Measurements from ENCODE around the gene MYB.

Gene MYB

GRCh38 chr6:135179920-135180541 is 1.1 kb upstream of the MYB start:
- H3K9ac ChIP-seq, result peak overlapping the region; percentile 25; the same call in 1 of the 2 replicates
- TF ChIP-seq CTCF (conservative IDR thresholded peaks at IDR 0.05; ENCODE audit: low read depth, low read length), result no peak
- H4K20me1 ChIP-seq (ENCODE audit: insufficient read depth), result no peaks in the 10 kb centered on the region
- H2AFZ ChIP-seq (ENCODE audit: low read depth), result peak overlapping the region; percentile 38; the same call in 1 of the 2 replicates
- no peaks in the 10 kb centered on the region for H3K36me3 ChIP-seq (ENCODE audit: insufficient read depth)
- peak overlapping the region; percentile 76 for H3K4me2 ChIP-seq
- no peaks in the 10 kb centered on the region for H3K27me3 ChIP-seq (ENCODE audit: insufficient read depth, low read depth)
- peaks cover 30% of the 10 kb centered on the region for H3K79me2 ChIP-seq (ENCODE audit: insufficient read depth, low read depth)
- peaks cover 27% of the 10 kb centered on the region for H3K4me1 ChIP-seq (ENCODE audit: low read depth, poor library complexity, severe bottlenecking)
- no peak overlapping the region for H3K4me3 ChIP-seq (IDR thresholded peaks at IDR 0.05; ENCODE audit: insufficient read depth, low read depth, low read length)
- H3K27ac ChIP-seq, result peak overlapping the region; percentile 42

GRCh38 chr6:135181333-135182070 is 394 bp downstream of the MYB start:
- peak overlapping the region; percentile 93 for H3K27ac ChIP-seq
- peaks cover 41% of the 10 kb centered on the region for H3K4me1 ChIP-seq (ENCODE audit: low read depth, poor library complexity, severe bottlenecking)
- no peak for TF ChIP-seq CTCF (conservative IDR thresholded peaks at IDR 0.05; ENCODE audit: low read depth, low read length)
- H3K36me3 ChIP-seq (ENCODE audit: insufficient read depth), result peaks cover 6% of the 10 kb centered on the region; the same call in 1 of the 2 replicates
- H4K20me1 ChIP-seq (ENCODE audit: insufficient read depth), result no peaks in the 10 kb centered on the region
- peak overlapping the region; percentile 27 for H2AFZ ChIP-seq (ENCODE audit: low read depth)
- peak overlapping the region; percentile 17 for H3K4me3 ChIP-seq (IDR thresholded peaks at IDR 0.05; ENCODE audit: insufficient read depth, low read depth, low read length)
- no peaks in the 10 kb centered on the region for H3K27me3 ChIP-seq (ENCODE audit: insufficient read depth, low read depth)
- peaks cover 45% of the 10 kb centered on the region for H3K79me2 ChIP-seq (ENCODE audit: insufficient read depth, low read depth)
- peak overlapping the region; percentile 76 for H3K4me2 ChIP-seq
- H3K9ac ChIP-seq, result peak overlapping the region; percentile 88

GRCh38 chr6:135182071-135183001 is 1.2 kb downstream of the MYB start:
- Histone ChIP-seq H4K20me1 (ENCODE audit: insufficient read depth) (no peaks in the 10 kb centered on the region), H3K79me2 (ENCODE audit: insufficient read depth, low read depth) (peaks cover 53% of the 10 kb centered on the region), H3K9ac (peak overlapping the region; percentile 88), H3K4me2 (peak overlapping the region; percentile 76), H3K27me3 (ENCODE audit: insufficient read depth, low read depth) (no peaks in the 10 kb centered on the region), H3K36me3 (ENCODE audit: insufficient read depth) (peaks cover 6% of the 10 kb centered on the region; the same call in 1 of the 2 replicates), H3K27ac (peak overlapping the region; percentile 93), H3K4me1 (ENCODE audit: low read depth, poor library complexity, severe bottlenecking) (peaks cover 41% of the 10 kb centered on the region), H2AFZ (ENCODE audit: low read depth) (peak overlapping the region; percentile 27), H3K4me3 (IDR thresholded peaks at IDR 0.05; ENCODE audit: insufficient read depth, low read depth, low read length) (peak overlapping the region; percentile 17)
- TF ChIP-seq CTCF (conservative IDR thresholded peaks at IDR 0.05; ENCODE audit: low read depth, low read length), result no peak

GRCh38 chr6:135183002-135183531 is 2.0 kb downstream of the MYB start:
- Histone ChIP-seq H3K27me3 (ENCODE audit: insufficient read depth, low read depth) (no peaks in the 10 kb centered on the region), H3K4me1 (ENCODE audit: low read depth, poor library complexity, severe bottlenecking) (peaks cover 41% of the 10 kb centered on the region), H3K36me3 (ENCODE audit: insufficient read depth) (peaks cover 6% of the 10 kb centered on the region; the same call in 1 of the 2 replicates), H3K4me2 (peak overlapping the region; percentile 76), H3K27ac (peak overlapping the region; percentile 93), H4K20me1 (ENCODE audit: insufficient read depth) (no peaks in the 10 kb centered on the region), H3K9ac (peak overlapping the region; percentile 88), H3K79me2 (ENCODE audit: insufficient read depth, low read depth) (peaks cover 57% of the 10 kb centered on the region), H3K4me3 (IDR thresholded peaks at IDR 0.05; ENCODE audit: insufficient read depth, low read depth, low read length) (no peak overlapping the region), H2AFZ (ENCODE audit: low read depth) (peak overlapping the region; percentile 27)
- TF ChIP-seq CTCF (conservative IDR thresholded peaks at IDR 0.05; ENCODE audit: low read depth, low read length), result no peak

Data from KMS-11 (cell line).